Left lung (tissue), 10 donors: ENCODE measurements around the gene BMPR1B. TPM values are rescaled to one million over a fixed set of nuclear protein-coding genes. Genes with fewer than 3 reads are reported as not detected.

Source experiments
- ATAC-seq: fragments of 200-7000 bp; cut with Tn5 transposase; one replicate; pipeline ENCODE4 v1.9.1; 2020; ENCODE audit warnings: moderate library complexity
- DNase-seq, 4 donors: peaks; one replicate each; pipeline ENCODE4 v3.0.0-alpha.2; 2013 to 2020
- H3K27ac ChIP-seq, 2 donors: fragments of 200-600 bp; sonication (generic) in 1 of 2; one replicate each; pipeline versions ENCODE4 v1.5.0 to v1.8.0; 2020 to 2021
- H3K27me3 ChIP-seq, 2 donors: fragments of 200-600 bp; sonication (generic) in 1 of 2; one replicate each; pipeline versions ENCODE4 v1.5.0 to v1.8.0; 2020 to 2021
- H3K36me3 ChIP-seq, 2 donors: fragments of 200-600 bp; sonication (generic) in 1 of 2; one replicate each; pipeline versions ENCODE4 v1.5.0 to v1.8.0; 2020 to 2021
- H3K4me1 ChIP-seq, 2 donors: fragments of 200-600 bp; one replicate each; pipeline ENCODE4 v1.8.0; 2021
- H3K4me3 ChIP-seq, 2 donors: fragments of 200-600 bp; sonication (generic) in 1 of 2; one replicate each; pipeline versions ENCODE4 v1.5.0 to v1.8.0; 2020 to 2021; ENCODE audit warnings: mild to moderate bottlenecking in 1 of 2
- H3K9me3 ChIP-seq, 2 donors: fragments of 200-600 bp; sonication (generic) in 1 of 2; one replicate each; pipeline versions ENCODE4 v1.5.0 to v1.8.0; 2020 to 2021
- CTCF ChIP-seq, 2 donors: fragments of 200-600 bp; sonication (generic) in 1 of 2; IDR thresholded peaks; one replicate each; pipeline versions ENCODE4 v1.5.0 to v1.8.0; 2021; ENCODE audit warnings: antibody characterized with exemption in 2 of 2
- intact Hi-C, 2 donors: fragments of 100-400 bp; cut with DNase I; formaldehyde crosslinking; loops; one replicate each; pipeline versions ENCODE4 v1.11.2 to v1.14.2; 2022
- polyA plus RNA-seq, 6 donors: library from polyadenylated mRNA; unstranded; fragments of 120-200 nt; gene quantifications; one replicate each; pipeline ENCODE4 v1.2.1, GENCODE V29; 2013; ENCODE audit not compliant: insufficient read length in 6 of 6
- total RNA-seq, 2 donors: library from RNA; stranded (reverse); fragmentation: NEBNext Ultra II Directional; extraction: Animal tissue kit (Norgen Biotek cat#: 25700); gene quantifications; one replicate each; pipeline ENCODE4 v1.2.1, GENCODE V29; 2021
- donor health status: DM: no; HTN: yes; CAD: no.
- donor health status: DM: no; HTN: no; CAD: no.

The BMPR1B gene
- total and polyA plus RNA-seq, 8 donors: 0.61 to 3.3 (median 1.1) TPM

GRCh38 chr4:94880956-94881355 is 123.2 kb downstream of the BMPR1B start:
- no peak for TF ChIP-seq CTCF (IDR thresholded peaks at IDR 0.05)
- Histone ChIP-seq H3K4me1 (no peaks in the 10 kb centered on the region), H3K27ac (no peak overlapping the region), H3K4me3 (no peak overlapping the region), H3K27me3 (no peaks in the 10 kb centered on the region), H3K36me3 (no peaks in the 10 kb centered on the region), H3K9me3 (no peaks in the 10 kb centered on the region)
- DNase-seq (no peak), ATAC-seq (no peak)
- intact Hi-C loops: no loop called here

- no peaks in the 10 kb centered on the region for H3K36me3 ChIP-seq
- no peak for DNase-seq
- no peak for TF ChIP-seq CTCF (IDR thresholded peaks at IDR 0.05)
- H3K27me3 ChIP-seq: no peaks in the 10 kb centered on the region
- no peak for ATAC-seq
- H3K27ac ChIP-seq: no peak overlapping the region
- intact Hi-C loops: no loop called here
- H3K9me3 ChIP-seq: no peaks in the 10 kb centered on the region
- no peak overlapping the region for H3K4me3 ChIP-seq
- H3K4me1 ChIP-seq: no peaks in the 10 kb centered on the region
Measured at GRCh38 chr4:94882756-94883155, 125.0 kb downstream of the BMPR1B start.

- no peaks in the 10 kb centered on the region for H3K4me1 ChIP-seq
- intact Hi-C loops: no loop called here
- H3K27ac ChIP-seq: no peak overlapping the region
- peaks cover 0 to 9% of the 10 kb centered on the region in 2 donors for H3K9me3 ChIP-seq
- no peak for DNase-seq
- TF ChIP-seq CTCF (IDR thresholded peaks at IDR 0.05): no peak
- H3K36me3 ChIP-seq: no peaks in the 10 kb centered on the region
- no peak for ATAC-seq
- H3K4me3 ChIP-seq: no peak overlapping the region
- H3K27me3 ChIP-seq: no peaks in the 10 kb centered on the region
Measured at GRCh38 chr4:94887027-94887426, 129.3 kb downstream of the BMPR1B start.

GRCh38 chr4:94889523-94889922 is 131.8 kb downstream of the BMPR1B start:
- no peaks in the 10 kb centered on the region for H3K4me1 ChIP-seq
- no peak for ATAC-seq
- no peaks in the 10 kb centered on the region for H3K27me3 ChIP-seq
- H3K36me3 ChIP-seq: no peaks in the 10 kb centered on the region
- no peak for TF ChIP-seq CTCF (IDR thresholded peaks at IDR 0.05)
- no peak overlapping the region for H3K4me3 ChIP-seq
- intact Hi-C loops: no loop called here
- H3K27ac ChIP-seq: no peak overlapping the region
- DNase-seq: no peak
- H3K9me3 ChIP-seq: peaks cover 0 to 9% of the 10 kb centered on the region in 2 donors

GRCh38 chr4:94889946-94890345 is 132.2 kb downstream of the BMPR1B start:
- Histone ChIP-seq H3K36me3 (no peaks in the 10 kb centered on the region), H3K4me1 (no peaks in the 10 kb centered on the region), H3K27ac (no peak overlapping the region), H3K27me3 (no peaks in the 10 kb centered on the region), H3K4me3 (no peak overlapping the region), H3K9me3 (peaks cover 0 to 9% of the 10 kb centered on the region in 2 donors)
- intact Hi-C loops: no loop called here
- DNase-seq: no peak
- TF ChIP-seq CTCF (IDR thresholded peaks at IDR 0.05): no peak
- no peak for ATAC-seq
